Thymus (tissue), 11 donors: ENCODE measurements around the gene TREM1. TPM values are rescaled to one million over a fixed set of nuclear protein-coding genes. Genes with fewer than 3 reads are reported as not detected.

Experiments
- DNase-seq, 9 donors: peaks; one replicate each; pipeline ENCODE4 v3.0.0-alpha.2; 2013; ENCODE audit warnings: low spot score in 9 of 9, low read depth in 6 of 9, missing footprints in 1 of 9
- H3K27ac ChIP-seq, 2 donors: one replicate each; pipeline ENCODE4 v1.5.1; 2013; ENCODE audit warnings: control low read depth in 1 of 2, low read depth in 1 of 2, low read length in 1 of 2, mild to moderate bottlenecking in 1 of 2, moderate library complexity in 1 of 2
- H3K27me3 ChIP-seq, 2 donors: one replicate each; pipeline ENCODE4 v1.5.1; 2013; ENCODE audit warnings: low read length in 1 of 2; ENCODE audit not compliant: control insufficient read depth in 2 of 2, insufficient read depth in 1 of 2
- H3K36me3 ChIP-seq, 2 donors: one replicate each; pipeline ENCODE4 v1.5.1; 2013; ENCODE audit warnings: low read length in 1 of 2, mild to moderate bottlenecking in 1 of 2, moderate library complexity in 1 of 2; ENCODE audit not compliant: control insufficient read depth in 2 of 2, insufficient read depth in 2 of 2
- H3K4me1 ChIP-seq, 2 donors: one replicate each; pipeline ENCODE4 v1.5.1; 2013; ENCODE audit warnings: low read length in 2 of 2; ENCODE audit not compliant: control insufficient read depth in 2 of 2, insufficient read depth in 2 of 2
- H3K4me3 ChIP-seq, 2 donors: one replicate each; pipeline ENCODE4 v1.5.1; 2013; ENCODE audit warnings: low read length in 2 of 2, control low read depth in 1 of 2, mild to moderate bottlenecking in 1 of 2
- H3K9me3 ChIP-seq, 2 donors: one replicate each; pipeline ENCODE4 v1.5.1; 2013; ENCODE audit warnings: low read length in 1 of 2, mild to moderate bottlenecking in 1 of 2; ENCODE audit not compliant: control insufficient read depth in 2 of 2, insufficient read depth in 1 of 2
- WGBS: extraction: QIAGEN DNeasy Blood & Tissue Kit; methylation state at CpG from one replicate; pipeline ENCODE4 v1.1.7; 2013; 5-methylcytosine and 5-hydroxymethylcytosine counted together
- polyA plus RNA-seq: library from polyadenylated mRNA; stranded (reverse); fragments of 200-250 nt; gene quantifications from one replicate; pipeline ENCODE4 v1.2.3, GENCODE V29; 2013
- total RNA-seq: library from RNA; stranded (reverse); fragments of 120-200 nt; gene quantifications from one replicate; pipeline ENCODE4 v1.2.4, GENCODE V29; 2013
- donor health status: healthy.

The TREM1 gene
- total and polyA plus RNA-seq, 2 donors = 1.0 to 1.9 TPM

DNA sequence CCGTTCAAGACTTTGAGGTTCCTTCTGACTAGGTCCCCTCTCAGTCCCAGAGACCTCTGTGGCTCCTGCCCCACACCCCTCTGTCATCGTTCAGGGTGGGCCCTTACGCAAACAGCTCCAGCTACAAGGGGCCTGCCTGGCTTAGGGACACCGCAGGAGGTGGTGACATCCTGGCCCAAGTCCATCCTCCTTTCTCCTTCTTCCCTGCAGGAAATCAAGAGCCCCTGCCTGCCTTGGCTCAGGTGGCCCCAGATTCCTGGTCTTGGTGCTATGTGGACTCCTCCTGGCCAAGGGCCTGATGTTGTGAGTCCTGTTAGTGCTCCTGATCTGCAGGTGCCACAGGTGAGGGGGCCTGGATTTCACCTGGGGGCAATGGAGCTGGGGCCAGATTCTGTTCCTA lies 50.2 kb downstream of the TREM1 start:
- 96% methylated on average over 4 of the region's 4 CpGs for WGBS
- H3K9me3 ChIP-seq = no peaks in the 10 kb centered on the region
- H3K4me1 ChIP-seq = no peaks in the 10 kb centered on the region
- H3K27ac ChIP-seq = no peak overlapping the region
- no peak overlapping the region for H3K4me3 ChIP-seq
- peaks cover 0 to 6% of the 10 kb centered on the region in 2 donors for H3K27me3 ChIP-seq
- no peaks in the 10 kb centered on the region for H3K36me3 ChIP-seq
- DNase-seq = no peak

DNA sequence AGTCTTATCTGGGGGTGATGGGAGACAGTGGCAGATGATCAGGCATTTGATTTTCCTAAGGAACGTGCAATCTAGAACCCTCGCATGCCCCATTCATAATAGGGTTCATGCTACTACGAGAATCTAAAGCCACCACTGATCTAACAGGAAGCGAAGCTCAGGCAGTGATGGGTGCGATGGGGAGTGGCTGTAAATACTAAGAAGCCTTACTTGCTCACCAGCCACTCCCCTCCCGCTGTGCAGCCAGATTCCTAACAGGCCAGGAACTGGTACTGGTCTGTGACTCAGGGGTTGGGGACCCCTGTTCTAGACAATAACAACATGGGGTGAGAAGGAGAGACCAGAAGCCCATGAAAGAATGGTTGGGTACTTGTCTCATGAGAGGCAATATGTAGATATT lies 53.8 kb downstream of the TREM1 start:
- H3K4me3 ChIP-seq = no peak overlapping the region
- DNase-seq = no peak
- no peaks in the 10 kb centered on the region for H3K36me3 ChIP-seq
- no peak overlapping the region for H3K27ac ChIP-seq
- WGBS = 96% methylated on average over 6 of the region's 6 CpGs
- no peaks in the 10 kb centered on the region for H3K9me3 ChIP-seq
- H3K27me3 ChIP-seq = no peaks in the 10 kb centered on the region
- no peaks in the 10 kb centered on the region for H3K4me1 ChIP-seq

DNA sequence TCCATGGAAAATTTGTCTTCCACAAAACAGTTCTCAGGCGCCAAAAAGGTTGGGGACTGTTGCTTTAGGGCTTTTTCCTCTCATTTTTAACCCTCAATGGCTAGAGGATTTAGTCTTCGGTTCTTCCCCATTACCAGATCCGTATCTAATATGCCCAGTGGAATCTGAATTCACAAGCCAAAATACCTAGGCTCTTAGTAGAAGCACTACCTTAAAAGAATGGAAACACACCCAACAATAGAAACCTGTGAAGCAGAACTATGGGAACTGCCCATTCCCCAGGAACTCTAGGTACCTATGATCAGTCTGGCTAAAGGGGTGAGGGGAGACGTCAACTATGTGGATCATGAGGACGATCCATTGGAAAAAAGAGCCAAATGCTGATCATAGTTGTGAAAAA lies 55.2 kb downstream of the TREM1 start:
- H3K27me3 ChIP-seq = no peaks in the 10 kb centered on the region
- no peaks in the 10 kb centered on the region for H3K9me3 ChIP-seq
- no peaks in the 10 kb centered on the region for H3K36me3 ChIP-seq
- WGBS = 98% methylated on average over 5 of the region's 5 CpGs
- no peak overlapping the region for H3K4me3 ChIP-seq
- H3K27ac ChIP-seq = no peak overlapping the region
- no peaks in the 10 kb centered on the region for H3K4me1 ChIP-seq
- no peak for DNase-seq

DNA sequence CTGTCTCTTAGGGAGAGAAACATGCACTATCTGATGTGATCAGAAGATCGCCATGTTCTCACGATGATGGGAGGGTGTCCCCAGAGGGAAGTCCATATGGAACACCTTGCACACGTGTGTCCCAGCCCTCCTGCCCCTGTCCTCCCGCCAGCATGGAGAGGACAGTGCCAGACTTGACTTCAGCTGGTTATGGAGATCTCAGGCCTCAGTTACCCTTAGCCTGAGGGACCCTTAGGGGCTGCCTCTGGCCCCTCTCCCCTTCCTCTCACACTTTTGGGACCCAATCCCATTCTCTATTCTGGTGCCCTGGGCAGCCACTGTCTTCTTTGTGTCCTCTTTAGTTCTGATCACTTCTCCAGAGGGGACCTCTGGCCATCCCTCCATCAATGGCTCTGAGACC lies 56.8 kb downstream of the TREM1 start:
- Histone ChIP-seq H3K9me3 (no peaks in the 10 kb centered on the region), H3K27ac (no peak overlapping the region), H3K4me1 (no peaks in the 10 kb centered on the region), H3K36me3 (no peaks in the 10 kb centered on the region), H3K27me3 (no peaks in the 10 kb centered on the region), H3K4me3 (no peak overlapping the region)
- no peak for DNase-seq
- WGBS = 97% methylated on average over 4 of the region's 4 CpGs

DNA sequence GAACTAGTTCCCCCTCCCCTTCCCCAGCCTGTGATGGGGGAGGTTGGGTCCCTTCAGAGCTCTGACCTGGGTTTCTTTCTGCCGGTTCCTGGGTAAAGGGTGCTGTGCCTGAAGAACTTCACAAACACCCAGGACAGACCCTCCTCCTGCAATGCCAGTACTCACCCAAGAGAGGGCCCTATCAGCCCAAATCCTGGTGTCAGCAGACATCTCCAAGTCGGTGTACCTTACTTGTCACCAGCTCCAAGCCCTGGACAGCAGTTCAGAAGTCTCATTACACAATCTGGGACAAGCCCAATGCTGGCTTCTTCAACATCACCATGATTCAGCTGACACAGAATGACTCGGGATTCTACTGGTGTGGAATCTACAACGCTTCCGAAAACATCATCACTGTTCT lies 57.9 kb downstream of the TREM1 start:
- no peak for DNase-seq
- Histone ChIP-seq H3K27me3 (no peaks in the 10 kb centered on the region), H3K4me1 (no peaks in the 10 kb centered on the region), H3K36me3 (no peaks in the 10 kb centered on the region), H3K27ac (no peak overlapping the region), H3K4me3 (no peak overlapping the region), H3K9me3 (no peaks in the 10 kb centered on the region)
- WGBS = 69% methylated on average over 5 of the region's 5 CpGs

DNA sequence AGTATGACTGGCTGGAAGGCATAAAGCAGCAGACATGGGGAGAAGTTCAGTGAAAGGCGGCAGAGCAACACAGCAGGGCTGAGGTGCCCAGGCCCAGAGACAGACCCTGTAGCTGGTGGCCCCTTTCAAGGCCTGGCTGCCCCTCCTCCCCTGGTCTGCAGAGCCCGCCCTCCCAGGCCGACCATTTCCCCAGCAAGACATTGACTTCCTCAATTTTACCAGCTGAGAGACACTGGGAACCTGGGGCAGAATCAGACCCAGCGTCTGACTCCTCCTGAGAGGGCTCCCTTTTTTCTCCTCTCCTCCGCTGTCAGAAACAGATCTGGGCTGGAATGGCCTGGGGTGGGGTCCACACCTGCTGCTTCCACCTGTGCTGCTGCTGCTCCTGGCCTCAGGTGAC lies 58.4 kb downstream of the TREM1 start, which contains the start of gene TREML4:
Gene TREML4 (plus strand): TSS at position 254 of the 400 bp plus-strand sequence. CDS start 79 bp downstream, at position 333.
- DNase-seq = no peak
- no peaks in the 10 kb centered on the region for H3K4me1 ChIP-seq
- no peaks in the 10 kb centered on the region for H3K9me3 ChIP-seq
- no peaks in the 10 kb centered on the region for H3K36me3 ChIP-seq
- no peak within 1 kb of the TSS for H3K4me3 ChIP-seq
- H3K27me3 ChIP-seq = no peaks in the 10 kb centered on the region
- H3K27ac ChIP-seq = no peak within 1 kb of the TSS
- WGBS = 44% methylated on average over 5 of the region's 5 CpGs

DNA sequence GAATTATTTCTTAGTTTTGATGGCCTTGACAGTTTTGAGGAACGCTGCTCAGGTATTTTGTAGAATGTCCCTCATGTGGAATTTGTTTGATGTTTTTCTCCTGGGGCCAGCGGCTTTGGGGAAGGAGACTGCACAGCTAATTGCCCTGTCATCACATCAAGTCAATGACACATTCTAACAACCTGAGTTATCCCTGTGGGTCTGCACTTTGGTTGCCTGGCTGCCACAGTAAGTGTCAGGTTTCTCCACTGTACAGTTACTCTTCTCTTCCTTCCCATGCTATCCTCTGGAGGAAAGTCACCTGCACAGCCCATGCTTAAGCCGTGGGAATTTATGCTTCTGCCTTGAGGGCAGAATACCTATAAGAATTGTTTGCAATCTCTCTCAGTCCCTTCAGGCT lies 59.7 kb downstream of the TREM1 start:
- Histone ChIP-seq H3K4me1 (peaks cover 0 to 13% of the 10 kb centered on the region in 2 donors), H3K4me3 (no peak overlapping the region), H3K9me3 (no peaks in the 10 kb centered on the region), H3K27me3 (no peaks in the 10 kb centered on the region), H3K36me3 (no peaks in the 10 kb centered on the region), H3K27ac (no peak overlapping the region)
- WGBS = 94% methylated on average over 3 of the region's 3 CpGs
- no peak for DNase-seq

DNA sequence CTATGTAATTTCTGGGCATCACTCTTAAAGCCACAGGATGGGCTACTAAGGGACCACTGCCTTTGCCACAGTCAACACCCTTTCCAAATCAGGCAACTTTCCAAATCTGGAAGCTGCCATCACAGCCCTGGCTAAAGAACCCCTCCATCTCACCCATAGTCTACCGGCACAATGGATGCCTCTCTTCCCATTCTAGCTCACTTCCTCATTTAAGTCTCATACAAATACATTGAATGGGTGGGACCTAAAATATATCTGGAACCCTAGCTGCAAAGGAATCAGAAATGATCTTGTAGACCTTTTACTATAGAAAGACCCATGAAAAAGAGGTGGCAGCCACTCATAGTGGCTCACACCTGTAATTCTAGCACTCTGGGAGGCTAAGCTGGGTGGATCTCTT lies 61.7 kb downstream of the TREM1 start:
- Histone ChIP-seq H3K4me1 (peaks cover 0 to 17% of the 10 kb centered on the region in 2 donors), H3K36me3 (no peaks in the 10 kb centered on the region), H3K27ac (no peak overlapping the region), H3K4me3 (no peak overlapping the region), H3K9me3 (no peaks in the 10 kb centered on the region), H3K27me3 (no peaks in the 10 kb centered on the region)
- WGBS = 96% methylated on average over 1 of the region's 1 CpG
- no peak for DNase-seq
